ENCODE measurements around the gene RFX3.

RFX3 gene

GRCh38 chr9:3478549-3478953 is 47.2 kb downstream of the RFX3 start:
- H3K4me3 ChIP-seq (ENCODE audit: low read depth, low read length), result no peak overlapping the region

GRCh38 chr9:3477236-3477834 is 48.5 kb downstream of the RFX3 start:
- H3K4me3 ChIP-seq (ENCODE audit: low read depth, low read length), result no peak overlapping the region

- H3K4me3 ChIP-seq (ENCODE audit: low read depth, low read length), result no peak overlapping the region
Observed at GRCh38 chr9:3475300-3476020, 50.3 kb downstream of the RFX3 start.

- H3K4me3 ChIP-seq (ENCODE audit: low read depth, low read length), result no peak overlapping the region
Observed at GRCh38 chr9:3474821-3475220, 51.0 kb downstream of the RFX3 start.

GRCh38 chr9:3473405-3473804 is 52.4 kb downstream of the RFX3 start:
- no peak overlapping the region for H3K4me3 ChIP-seq (ENCODE audit: low read depth, low read length)

- H3K4me3 ChIP-seq (ENCODE audit: low read depth, low read length), result no peak overlapping the region
Observed at GRCh38 chr9:3471883-3472282, 53.9 kb downstream of the RFX3 start.

GRCh38 chr9:3468421-3469205 is 57.2 kb downstream of the RFX3 start:
- no peak overlapping the region for H3K4me3 ChIP-seq (ENCODE audit: low read depth, low read length)

- no peak overlapping the region for H3K4me3 ChIP-seq (ENCODE audit: low read depth, low read length)
Observed at GRCh38 chr9:3467593-3468219, 58.1 kb downstream of the RFX3 start.

GRCh38 chr9:3464033-3464638 is 61.7 kb downstream of the RFX3 start:
- H3K4me3 ChIP-seq (ENCODE audit: low read depth, low read length), result no peak overlapping the region

- H3K4me3 ChIP-seq (ENCODE audit: low read depth, low read length), result no peak overlapping the region
Observed at GRCh38 chr9:3458806-3459475, 66.9 kb downstream of the RFX3 start.

- H3K4me3 ChIP-seq (ENCODE audit: low read depth, low read length), result no peak overlapping the region
Observed at GRCh38 chr9:3457175-3457574, 68.6 kb downstream of the RFX3 start.

- H3K4me3 ChIP-seq (ENCODE audit: low read depth, low read length), result no peak overlapping the region
Observed at GRCh38 chr9:3455717-3456116, 70.1 kb downstream of the RFX3 start.

GRCh38 chr9:3455094-3455493 is 70.7 kb downstream of the RFX3 start:
- no peak overlapping the region for H3K4me3 ChIP-seq (ENCODE audit: low read depth, low read length)

- no peak overlapping the region for H3K4me3 ChIP-seq (ENCODE audit: low read depth, low read length)
Observed at GRCh38 chr9:3451956-3452355, 73.8 kb downstream of the RFX3 start.

- no peak overlapping the region for H3K4me3 ChIP-seq (ENCODE audit: low read depth, low read length)
Observed at GRCh38 chr9:3447788-3448187, 78.0 kb downstream of the RFX3 start.

- no peak overlapping the region for H3K4me3 ChIP-seq (ENCODE audit: low read depth, low read length)
Observed at GRCh38 chr9:3447143-3447542, 78.7 kb downstream of the RFX3 start.

- no peak overlapping the region for H3K4me3 ChIP-seq (ENCODE audit: low read depth, low read length)
Observed at GRCh38 chr9:3446313-3446712, 79.5 kb downstream of the RFX3 start.

- H3K4me3 ChIP-seq (ENCODE audit: low read depth, low read length), result no peak overlapping the region
Observed at GRCh38 chr9:3444016-3444415, 81.8 kb downstream of the RFX3 start.

- H3K4me3 ChIP-seq (ENCODE audit: low read depth, low read length), result no peak overlapping the region
Observed at GRCh38 chr9:3441197-3441816, 84.5 kb downstream of the RFX3 start.

All from iPS-11a (cell line).